Sigmoid colon (tissue), 4 donors: ENCODE results near the gene NHERF2.

ENCODE experiments used
- CTCF ChIP-seq, 4 experiments: fragments of 450-650 bp in 3 of 4; fragments of 200-600 bp in 1 of 4; IDR thresholded peaks; one replicate each; pipeline ENCODE4 v1.5.1; 2016 to 2019; ENCODE audit warnings: antibody characterized with exemption in 4 of 4, mild to moderate bottlenecking in 3 of 4, moderate library complexity in 2 of 4
- POLR2AphosphoS5 ChIP-seq, 4 donors: sonication (generic); formaldehyde crosslinking; IDR thresholded peaks; one replicate each; pipeline ENCODE4 v1.6.1; 2017; ENCODE audit warnings: antibody characterized with exemption in 4 of 4

- TF ChIP-seq CTCF (IDR thresholded peaks at IDR 0.05) (no peak), POLR2AphosphoS5 (IDR thresholded peaks at IDR 0.05) (no peak)
Observed at GRCh38 chr16:2035431-2036199, 8.9 kb downstream of the NHERF2 start.
